M059J (cell line): ENCODE measurements around the gene PDHA2. TPM values are rescaled to one million over a fixed set of nuclear protein-coding genes. Genes with fewer than 3 reads are reported as not detected.
"Not testable (repeated sequence)": the region's sequence is repeated elsewhere in the genome, so short reads cannot be mapped to it uniquely, and the experiment has no call there.

Source experiments
- DNase-seq: peaks from one replicate; pipeline ENCODE4 v3.0.0-alpha.2; 2012; ENCODE audit warnings: low read depth
- total RNA-seq: library from RNA; depleted of rRNA; stranded (reverse); fragments of >200 nt; shearing (Covaris generic); gene quantifications from 2 replicates; pipeline ENCODE4 v1.2.3, GENCODE V29; 2014; rRNA removed

PDHA2 gene
- total RNA-seq: not detected in 2 replicates

DNA sequence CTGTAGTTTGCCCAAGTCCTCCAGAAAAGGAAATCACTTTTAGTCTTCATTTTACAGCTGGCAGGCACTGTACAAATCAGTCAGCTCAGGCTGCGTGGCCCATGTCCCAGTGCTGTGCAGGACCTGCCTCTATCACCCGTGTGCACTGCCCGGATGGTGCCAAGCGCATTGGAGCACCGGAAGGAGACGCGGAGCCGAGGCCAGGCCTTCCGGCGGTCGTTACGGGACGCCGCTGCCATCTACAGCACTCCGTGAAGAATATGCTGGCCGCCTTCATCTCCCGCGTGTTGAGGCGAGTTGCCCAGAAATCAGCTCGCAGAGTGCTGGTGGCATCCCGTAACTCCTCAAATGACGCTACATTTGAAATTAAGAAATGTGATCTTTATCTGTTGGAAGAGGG lies at the start of gene PDHA2:
Gene PDHA2 (plus strand): TSS at position 203 of the 400 bp plus-strand sequence. CDS start 58 bp downstream, at position 261.
- DNase-seq: no peak

DNA sequence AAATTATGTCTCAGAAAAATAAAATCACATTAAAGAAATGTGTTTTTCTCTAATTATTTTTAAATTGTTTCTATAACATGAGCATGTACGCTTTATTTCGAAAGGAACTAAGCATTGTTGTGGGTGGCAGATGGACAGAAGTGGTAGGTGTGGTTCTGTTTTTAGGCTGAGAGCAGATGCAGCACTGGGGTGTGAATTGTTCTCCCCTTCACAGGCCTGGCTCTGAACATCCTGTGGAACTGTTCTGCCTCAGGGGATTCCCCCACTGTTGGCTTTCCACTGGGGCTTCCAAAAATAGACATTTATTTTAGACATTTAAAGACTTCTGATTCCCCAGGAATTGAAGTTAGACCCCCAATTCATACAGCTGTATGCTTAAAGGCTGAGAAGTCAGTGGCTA lies 41.9 kb upstream of the PDHA2 start:
- no peak for DNase-seq

DNA sequence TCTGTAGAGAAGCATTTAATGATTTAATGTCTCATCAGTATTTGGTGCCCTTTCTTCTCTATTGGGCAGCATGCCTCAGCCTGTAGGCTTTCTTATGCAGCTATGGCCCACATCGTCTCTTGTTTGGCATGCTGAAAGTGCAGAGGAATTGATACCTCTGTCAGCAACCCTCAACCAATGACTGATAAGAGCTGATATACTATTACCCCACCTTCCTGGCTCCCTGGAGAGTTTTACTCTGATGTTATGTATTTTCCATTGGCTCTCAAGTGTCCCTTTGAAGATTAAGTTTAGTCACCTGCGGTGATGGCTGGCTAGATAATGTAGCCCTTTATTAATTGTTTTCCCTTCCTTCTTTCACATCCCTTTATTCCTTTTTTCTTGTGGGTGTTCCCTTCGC lies 41.2 kb upstream of the PDHA2 start:
- DNase-seq: no peak

- DNase-seq: no peak
These were observed 18.0 kb upstream of the PDHA2 start for GRCh38 chr4:95821867-95822266.

DNA sequence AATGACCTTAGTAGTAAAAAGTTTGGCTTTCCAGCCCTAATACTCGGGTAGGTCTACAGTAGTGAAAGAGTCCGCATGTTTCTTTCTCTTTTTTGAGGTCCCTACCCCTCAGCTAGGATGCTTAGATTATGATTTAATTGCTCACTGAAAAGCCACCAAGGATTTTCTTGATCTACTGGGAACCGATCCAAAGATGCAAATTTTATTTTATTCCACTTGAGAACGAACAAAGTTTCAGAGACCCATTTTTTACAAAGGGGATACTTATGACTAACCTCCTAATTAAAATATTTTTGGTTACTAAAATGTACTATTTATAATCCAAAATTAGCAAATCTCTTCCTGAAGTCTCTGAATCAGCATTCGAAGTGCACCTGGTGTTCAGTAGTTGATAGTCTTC lies 14.3 kb upstream of the PDHA2 start:
- DNase-seq: peak; percentile 28

DNA sequence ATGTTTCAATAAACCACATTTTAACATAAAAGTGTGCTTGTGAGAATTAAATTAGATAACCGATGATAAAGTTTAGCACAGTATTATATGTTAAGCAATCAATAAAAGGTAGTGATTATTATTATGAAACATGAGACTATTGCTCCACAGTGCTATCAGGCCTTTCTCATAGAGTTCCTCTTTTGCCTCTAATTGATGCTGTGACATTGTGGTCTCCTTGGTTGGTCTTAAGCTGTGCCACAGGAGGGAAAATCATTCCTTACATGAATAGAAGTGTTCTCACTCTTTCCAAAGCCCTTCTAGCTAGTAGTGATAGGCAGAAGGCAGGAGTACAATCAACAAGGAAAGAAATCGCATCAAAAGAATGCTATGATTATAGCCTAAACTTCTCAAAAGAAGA lies 9.2 kb upstream of the PDHA2 start:
- DNase-seq: no peak

DNA sequence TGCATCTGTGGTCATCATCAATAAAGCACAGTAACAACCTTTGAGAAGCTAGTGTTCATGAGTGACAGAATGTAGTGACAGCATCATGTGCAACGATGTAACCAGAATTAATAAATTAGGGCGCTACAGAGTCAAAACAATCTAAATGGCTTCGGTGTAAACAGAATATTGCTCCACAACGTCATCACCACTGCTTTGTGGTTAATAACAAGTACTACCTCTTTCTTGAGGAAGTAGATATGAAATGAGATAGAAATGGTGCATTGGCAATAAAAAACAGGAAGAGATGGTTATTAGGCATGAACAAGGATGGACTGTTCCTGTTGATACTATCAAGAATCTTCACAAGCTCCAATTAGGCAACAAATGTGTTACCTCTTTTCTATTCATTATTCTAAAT lies 8.7 kb upstream of the PDHA2 start:
- DNase-seq: no peak

- no peak for DNase-seq
These were observed 6.1 kb upstream of the PDHA2 start for GRCh38 chr4:95833711-95834194.

DNA sequence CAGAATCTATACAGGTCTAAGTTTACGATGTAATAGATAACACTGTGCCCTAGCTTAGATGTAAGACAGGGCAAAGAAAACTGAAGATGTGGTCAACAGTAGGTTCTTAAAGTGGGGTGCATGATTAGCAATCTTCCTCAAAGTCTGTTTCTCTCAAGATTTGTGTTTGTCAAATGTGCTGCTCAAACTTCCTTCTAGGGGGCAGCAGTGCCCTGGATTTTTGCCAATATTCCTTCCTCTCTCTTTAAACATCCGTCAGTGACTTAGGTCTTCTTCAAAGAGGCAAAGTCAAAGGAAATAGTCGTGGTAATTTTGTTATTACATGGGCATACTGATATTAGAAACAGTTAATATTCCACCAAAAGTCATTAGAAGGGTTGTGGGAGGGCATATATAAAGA lies 4.2 kb upstream of the PDHA2 start:
- no peak for DNase-seq

DNA sequence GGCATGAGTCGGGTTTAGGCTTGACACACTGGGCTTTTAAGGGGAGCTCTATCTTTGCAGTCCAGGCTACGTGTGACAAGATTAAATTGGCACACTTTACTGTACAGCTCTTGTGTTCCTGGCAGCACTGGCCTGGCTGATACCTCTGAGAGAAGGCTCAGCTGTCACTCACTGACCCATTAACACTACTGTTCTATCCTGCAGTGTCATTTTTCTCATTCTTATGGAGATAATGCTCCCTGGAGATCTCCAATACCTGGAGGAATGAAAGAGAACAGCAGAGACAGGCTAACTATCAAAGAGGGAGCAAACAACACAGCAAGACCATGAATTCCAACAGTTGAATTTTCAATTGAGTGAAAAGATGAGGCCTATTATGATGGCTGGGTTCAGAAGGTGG lies 1.7 kb upstream of the PDHA2 start:
- DNase-seq: no peak

- DNase-seq: no peak
These were observed 8.1 kb downstream of the PDHA2 start for GRCh38 chr4:95847908-95848460.

DNA sequence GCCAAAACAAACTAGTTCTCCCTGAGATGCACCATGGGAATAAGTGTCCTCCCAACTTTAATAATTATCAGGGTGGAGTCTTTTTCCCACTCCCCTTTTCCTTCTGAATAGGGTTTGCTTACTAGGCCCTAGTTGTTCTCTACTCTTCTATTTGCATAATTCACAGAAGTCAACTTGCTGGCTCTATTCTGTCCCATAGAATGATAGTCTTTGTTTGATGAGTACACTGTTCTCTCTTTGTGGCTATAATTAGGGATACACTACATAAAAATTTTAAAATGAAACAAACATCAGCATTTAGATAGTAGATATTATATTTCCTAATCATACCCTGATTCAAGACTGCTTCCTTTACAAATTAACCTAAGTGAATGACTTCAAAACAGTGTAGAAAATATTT lies 10.3 kb downstream of the PDHA2 start:
- DNase-seq: no peak

- peak; percentile 24 for DNase-seq
These were observed 17.9 kb downstream of the PDHA2 start for GRCh38 chr4:95857761-95858160.

DNA sequence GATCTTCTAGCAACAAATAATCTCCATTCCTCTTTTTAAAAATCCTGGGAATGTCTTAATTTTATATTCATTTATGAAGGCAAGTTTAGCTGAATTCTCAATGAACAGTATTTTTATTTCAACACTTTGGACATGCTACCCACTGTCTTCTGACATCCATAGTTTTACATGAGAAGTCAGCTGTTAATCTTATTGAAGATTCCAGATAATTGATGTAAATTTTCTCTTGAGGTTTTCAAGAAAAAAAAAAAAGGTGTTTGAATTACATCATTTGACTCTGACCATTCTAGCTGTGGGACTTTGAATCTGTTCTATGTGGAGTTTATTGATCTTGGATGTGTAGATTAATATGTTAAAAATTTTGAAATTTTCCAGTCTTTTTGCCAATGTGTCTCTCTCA lies 28.0 kb downstream of the PDHA2 start:
- DNase-seq: peak; percentile 9

GRCh38 chr4:95869414-95869813 lies 29.5 kb downstream of the PDHA2 start:
- DNase-seq: not testable (repeated sequence)

DNA sequence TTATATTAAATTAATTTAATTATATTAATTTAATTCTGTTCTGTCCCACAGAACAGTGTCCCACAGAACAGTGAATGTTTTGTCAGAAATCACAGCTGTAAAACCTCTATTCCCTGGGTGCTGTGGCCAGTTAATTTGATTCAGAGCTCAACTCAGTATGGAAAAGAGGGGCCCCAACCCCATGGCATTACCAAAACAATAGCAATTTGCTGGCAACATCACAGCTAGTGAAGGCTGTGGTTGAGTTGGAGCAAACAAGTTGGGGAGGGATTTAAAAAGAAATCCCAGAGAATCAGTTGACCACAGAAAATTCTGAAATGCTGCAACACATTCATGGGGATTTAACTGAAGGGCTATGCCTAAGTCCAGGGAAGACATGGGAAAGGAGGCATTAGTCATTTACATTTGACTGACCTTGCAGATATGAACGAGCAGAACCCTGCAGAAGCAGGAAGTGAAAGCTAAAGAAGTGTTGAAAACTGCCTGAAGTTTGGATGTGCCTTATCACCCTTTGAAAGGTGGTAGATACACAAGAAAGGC lies 30.1 kb downstream of the PDHA2 start:
- DNase-seq: peak; percentile 27

GRCh38 chr4:95877636-95878035 lies 37.7 kb downstream of the PDHA2 start:
- DNase-seq: no peak

- no peak for DNase-seq
These were observed 47.7 kb downstream of the PDHA2 start for GRCh38 chr4:95887551-95887950.

DNA sequence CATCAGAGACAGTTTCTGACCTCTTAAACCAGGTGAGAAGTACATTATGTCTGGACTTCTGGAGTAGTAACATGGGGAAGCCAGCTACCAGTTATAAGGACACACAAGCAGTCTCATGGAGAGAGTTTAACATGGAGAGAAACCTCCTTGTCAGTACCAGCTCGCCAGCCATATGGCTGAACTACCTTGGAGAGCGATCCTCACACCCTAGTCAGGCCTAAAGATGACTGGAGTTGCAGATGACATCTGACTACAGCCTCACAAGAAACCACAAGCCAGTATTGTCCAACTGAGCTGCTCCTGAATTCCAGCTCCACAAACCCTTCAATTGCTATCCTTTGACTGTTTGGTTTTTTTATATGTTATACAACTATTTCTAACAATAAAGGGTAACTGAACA lies 49.8 kb downstream of the PDHA2 start:
- peak; percentile 0 for DNase-seq
